GM18519 (cell line): Measurements from ENCODE around the gene CASP9.
"Not testable (repeated sequence)": the region's sequence is repeated elsewhere in the genome, so short reads cannot be mapped to it uniquely, and the experiment has no call there.

Source experiments
- ATAC-seq: cut with Tn5 transposase; IDR thresholded peaks from one replicate; pipeline ENCODE4 v1.9.1; 2021; ENCODE audit warnings: mild to moderate bottlenecking, moderate library complexity; ENCODE audit not compliant: unreplicated experiment, low FRiP score

The CASP9 gene

DNA sequence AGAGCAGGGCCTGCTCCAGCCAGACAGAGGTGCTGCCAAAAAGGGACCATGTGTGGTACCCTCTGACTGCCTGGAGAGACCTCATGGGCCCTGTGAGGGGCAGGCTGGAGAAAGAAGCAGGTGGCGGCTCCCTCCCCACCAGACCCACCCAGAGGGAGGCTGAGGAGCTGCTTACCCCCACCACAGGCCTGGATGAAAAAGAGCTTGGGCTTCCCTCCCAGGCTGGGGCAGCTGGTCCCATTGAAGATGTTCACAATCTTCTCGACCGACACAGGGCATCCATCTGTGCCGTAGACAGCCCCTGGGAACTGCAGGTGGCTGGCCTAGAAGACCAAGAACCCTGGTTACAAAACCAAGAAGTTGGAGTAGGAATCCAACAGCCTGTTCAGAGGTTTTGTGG lies 19.6 kb downstream of the CASP9 start:
- ATAC-seq, result no peak

DNA sequence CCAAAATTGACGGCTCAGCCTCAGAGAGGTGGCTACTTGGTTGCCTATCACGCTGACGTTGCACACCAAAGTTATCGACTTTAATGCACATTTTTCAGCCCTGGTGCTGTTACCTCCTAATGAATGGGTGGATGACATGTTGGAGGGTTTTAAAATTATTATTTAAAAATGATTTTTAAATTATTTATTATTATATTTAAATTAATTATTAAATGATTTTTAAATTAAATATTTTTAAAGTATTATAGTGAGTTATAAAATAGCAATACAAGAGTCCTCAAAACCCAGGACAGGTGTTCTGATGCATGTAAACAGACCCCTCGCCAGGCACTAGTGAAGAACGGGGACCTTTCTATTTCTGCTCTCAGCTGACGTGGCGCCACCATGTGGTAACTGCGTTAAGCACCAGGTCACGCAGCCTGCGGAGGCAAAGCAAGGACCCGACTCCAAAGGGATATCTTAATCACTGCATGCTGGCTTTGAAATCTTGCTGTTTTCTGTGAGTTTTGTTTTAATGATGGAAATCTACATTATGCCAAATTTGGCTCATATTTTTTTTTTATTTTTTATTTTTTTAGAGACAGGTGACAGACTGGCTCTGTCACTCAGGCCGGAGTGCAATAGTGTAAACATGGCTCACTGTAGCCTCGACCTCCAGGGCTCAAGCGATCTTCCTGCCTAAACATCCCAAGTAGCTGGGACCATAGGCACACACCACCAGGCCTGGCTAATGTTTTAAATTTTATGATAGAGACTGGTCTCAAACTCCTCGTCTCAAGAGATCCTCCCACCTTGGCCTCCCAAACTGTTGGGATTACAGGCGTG lies 22.6 kb downstream of the CASP9 start:
- no peak for ATAC-seq

DNA sequence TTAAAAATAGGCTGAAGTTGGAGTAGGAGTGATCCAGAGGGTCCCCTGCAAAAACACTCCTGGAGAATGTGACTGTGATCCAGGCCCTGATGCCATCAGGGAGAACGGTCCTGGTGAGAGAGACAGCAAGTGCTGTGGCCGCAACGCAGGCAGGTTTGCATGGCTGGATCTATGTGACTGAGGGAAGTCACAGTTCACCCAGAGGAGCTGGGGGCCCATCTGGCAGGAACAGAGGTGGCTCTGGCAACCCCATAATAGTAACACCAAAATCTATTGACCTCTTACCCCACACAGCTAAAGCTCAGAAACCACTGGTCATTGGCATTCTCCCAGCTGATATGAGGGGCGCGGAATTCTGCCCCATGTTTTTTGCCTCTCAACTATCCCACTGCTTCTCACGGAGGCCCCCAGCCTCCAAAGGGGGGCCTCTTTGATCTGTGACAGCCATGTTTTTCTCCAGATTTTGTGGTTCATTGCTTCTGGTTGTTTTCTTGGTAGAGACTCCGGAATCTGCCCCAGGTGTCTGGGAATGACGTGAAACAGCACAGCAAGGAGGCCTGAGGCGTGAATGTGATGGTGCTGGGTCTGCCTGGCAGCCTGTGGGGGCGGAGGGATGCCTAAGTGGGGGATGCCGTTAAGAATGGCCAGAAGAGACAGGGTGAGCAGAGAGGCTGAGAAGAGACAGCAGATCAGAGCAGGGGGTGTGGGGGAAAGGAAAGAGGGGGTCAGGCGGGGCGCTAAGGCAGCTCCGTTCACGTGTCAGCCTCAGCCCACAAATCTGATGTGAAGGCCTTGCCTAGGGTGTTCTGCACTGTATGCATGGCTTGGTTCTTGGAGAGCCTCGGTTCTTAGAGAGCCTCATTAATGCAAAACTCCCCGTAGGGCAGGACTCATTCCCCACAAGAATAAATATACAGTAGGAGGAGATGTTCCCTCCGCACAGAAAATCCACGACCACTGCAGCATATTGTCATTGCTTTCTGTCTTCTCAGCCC lies 23.5 kb downstream of the CASP9 start:
- ATAC-seq, result no peak

DNA sequence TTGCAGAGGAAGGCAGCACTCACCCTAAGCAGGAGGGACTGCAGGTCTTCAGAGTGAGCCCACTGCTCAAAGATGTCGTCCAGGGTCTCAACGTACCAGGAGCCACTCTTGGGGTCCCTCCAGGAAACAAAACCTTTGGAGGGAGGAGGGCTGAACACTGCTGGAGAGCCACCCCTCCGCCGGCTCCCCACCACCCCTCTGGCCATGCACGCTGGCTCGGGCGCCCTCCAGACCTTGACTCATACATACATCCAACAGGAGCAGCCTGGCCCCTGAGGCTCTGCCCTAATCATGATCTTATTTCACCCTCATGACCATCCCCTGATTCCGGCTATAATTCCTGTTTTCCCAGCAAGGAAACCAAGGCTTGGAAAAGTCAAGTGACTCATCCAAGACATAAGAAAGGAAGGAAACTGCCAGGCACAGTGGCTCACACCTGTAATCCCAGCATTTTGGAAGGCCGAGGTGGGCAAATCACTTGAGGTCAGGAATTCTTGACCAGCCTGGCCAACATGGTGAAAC lies 30.1 kb downstream of the CASP9 start:
- no peak for ATAC-seq

DNA sequence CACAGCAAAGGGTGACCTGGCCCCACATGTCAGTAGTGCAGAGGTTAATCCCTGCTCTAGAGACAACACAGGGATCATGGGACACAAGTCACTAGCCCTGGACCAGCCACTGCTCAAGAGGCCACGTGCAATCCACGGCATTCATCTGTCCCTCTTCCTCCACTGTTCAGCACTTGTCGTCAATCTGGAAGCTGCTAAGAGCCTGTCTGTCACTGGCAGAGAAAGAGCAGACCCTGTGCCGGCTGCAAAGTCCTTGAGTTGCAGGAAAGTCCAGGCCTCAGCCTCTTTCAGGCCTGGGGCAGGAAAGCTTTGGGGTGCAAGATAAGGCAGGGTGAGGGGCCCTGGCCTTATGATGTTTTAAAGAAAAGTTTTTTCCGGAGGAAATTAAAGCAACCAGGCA lies 31.4 kb downstream of the CASP9 start:
- no peak for ATAC-seq

DNA sequence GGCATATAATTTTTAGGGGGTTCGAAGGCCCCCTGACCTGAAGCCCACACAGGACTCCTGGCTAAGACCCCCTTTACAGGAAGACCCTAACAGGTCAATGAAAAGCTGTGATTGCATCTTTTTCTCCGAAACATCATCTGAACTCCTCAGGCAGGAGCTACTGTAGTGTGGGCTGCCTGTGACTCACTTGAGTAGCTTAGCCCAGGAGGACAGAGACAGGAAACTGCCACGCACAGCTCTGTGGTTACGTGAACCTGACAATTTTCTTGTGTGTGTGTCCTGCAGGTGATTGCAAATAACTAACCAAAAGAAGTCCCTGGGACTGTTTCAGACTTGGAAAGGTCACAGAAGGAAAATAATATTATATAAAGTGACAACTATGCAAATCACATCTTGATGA lies 33.0 kb downstream of the CASP9 start:
- ATAC-seq, result not testable (repeated sequence)

DNA sequence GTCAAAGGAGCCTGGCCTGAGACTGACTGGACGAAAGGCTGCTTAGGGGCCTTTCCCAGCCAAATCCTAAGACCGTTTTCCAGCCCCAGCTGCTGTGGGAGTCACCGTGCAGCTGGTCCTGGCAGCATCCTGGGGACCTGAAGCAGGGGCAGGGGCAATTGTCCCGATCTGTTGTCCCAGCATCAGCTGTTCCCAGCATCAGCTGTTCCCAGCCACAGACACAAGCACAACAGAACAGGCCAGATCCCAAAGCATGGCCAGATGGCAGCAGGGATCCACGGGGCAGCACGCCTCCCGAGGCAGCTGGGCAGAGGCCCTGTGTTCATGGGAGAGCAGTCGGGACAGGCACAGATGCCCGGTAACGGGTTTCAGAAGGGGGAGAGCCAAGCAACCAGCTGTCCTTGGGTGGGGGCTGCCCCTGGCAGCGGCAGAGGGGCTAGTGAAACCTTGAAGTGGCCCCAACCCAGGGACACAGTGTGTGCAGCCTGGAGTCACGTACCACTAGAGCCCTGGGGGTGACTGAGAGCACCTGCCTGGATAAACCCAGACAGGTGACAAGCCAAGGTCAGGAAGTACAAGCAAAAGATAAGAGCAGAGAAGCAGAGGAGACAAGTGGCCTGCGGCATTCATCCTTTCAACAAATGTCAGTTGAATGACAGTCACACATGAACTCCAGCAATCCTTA lies 34.8 kb downstream of the CASP9 start:
- ATAC-seq, result no peak

DNA sequence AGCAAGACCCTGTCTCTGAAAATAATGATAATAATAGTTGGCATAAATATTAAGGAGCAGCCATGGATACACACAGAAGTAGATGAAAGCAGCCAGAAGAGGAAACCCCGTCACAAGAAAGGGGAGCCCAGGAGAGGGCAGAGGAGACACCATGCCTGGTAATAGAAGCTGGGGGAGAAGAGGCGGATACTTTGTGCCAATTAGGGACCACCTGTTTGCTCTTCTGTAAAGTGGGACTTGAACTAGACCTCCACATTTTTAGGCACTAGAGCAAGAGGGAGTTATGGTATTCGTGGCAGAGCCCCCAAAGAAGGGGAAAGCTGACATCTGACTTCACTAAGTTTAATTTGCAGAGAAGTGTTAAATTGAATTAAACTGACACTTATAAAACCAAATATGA lies 35.6 kb downstream of the CASP9 start:
- ATAC-seq, result no peak

DNA sequence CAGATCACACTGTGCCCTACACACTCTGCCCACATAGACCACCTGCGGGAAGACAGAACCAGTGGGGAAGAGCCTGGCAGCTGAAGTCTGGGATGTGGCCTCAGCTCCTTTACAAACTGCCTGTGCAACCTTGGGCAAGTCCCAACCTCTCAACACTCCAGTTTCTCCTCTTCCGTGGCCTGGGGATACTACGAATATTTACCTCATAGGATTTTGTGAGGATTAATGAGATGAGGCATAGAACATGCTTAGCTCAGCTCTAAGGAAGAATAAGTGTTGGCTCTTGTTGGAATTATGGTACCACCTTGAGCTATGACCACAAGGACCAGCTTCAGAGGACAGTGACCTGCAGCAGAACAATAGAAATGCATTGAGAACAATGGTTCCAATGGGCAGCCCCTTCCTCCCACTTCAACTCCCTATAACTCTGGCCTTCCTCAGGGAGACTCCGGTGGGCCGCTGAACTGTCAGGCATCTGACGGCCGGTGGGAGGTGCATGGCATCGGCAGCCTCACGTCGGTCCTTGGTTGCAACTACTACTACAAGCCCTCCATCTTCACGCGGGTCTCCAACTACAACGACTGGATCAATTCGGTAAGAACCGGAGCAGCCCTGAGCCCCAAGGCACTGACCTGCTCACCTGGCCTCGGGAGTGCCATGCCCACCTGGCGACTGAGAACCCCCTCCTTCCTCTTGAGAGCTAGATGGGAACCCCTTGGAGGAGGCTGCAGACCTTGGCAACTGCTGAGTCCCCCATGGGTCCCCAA lies 37.0 kb downstream of the CASP9 start:
- not testable (repeated sequence) for ATAC-seq

DNA sequence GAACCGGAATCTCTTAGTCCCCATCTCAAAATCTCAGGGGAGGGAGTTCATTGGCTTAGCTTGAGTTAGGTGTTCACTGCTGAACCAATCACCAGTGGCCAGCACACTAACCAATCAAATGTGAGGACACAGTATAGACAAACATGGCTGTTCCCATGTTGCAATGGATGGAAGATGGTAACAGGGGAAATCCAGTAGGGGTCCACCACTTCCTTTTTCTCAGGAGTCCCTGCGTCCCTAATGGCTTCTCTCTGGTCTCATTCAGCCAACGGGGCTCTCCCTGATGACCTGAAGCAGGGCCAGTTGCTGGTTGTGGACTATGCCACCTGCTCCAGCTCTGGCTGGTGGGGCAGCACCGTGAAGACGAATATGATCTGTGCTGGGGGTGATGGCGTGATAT lies 38.4 kb downstream of the CASP9 start:
- ATAC-seq, result no peak

DNA sequence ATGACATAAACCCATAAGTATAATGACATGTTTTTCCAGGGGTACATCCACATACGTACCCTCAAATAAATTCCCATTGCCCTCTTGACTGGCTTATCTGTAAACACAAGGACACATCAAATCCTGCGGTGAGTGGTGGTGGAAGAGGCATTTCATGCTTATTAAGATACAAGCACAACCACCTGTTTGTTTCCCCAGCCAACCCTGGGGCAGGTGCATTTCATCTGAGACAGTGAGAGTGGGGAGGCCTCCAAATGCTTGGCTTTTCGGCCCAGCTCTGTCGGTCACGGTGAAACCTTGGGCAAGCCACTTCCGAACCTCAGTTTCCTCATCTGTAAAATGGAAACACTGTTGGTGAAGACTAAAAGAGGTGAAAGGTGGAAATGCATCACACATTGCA lies 39.6 kb downstream of the CASP9 start:
- ATAC-seq, result not testable (repeated sequence)

DNA sequence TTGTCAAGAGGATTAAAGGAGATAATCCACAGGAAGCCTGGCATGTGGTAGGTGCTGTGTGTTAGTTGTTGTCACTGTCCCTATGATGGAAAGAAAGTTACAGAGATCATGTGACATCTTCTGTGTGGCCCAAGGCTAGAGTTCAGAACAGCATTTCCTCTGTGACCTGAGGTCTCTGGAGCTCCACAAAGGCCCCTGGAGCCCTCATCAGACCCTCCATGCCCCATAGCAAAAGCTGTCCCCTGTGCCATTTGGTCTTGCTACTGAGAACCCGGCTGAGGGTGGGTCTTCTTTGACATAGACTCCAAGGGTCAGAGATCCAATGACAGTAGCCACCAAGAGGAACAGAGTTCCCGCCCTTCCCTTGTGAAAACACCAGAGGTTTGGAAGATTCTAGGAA lies 40.0 kb downstream of the CASP9 start:
- no peak for ATAC-seq

DNA sequence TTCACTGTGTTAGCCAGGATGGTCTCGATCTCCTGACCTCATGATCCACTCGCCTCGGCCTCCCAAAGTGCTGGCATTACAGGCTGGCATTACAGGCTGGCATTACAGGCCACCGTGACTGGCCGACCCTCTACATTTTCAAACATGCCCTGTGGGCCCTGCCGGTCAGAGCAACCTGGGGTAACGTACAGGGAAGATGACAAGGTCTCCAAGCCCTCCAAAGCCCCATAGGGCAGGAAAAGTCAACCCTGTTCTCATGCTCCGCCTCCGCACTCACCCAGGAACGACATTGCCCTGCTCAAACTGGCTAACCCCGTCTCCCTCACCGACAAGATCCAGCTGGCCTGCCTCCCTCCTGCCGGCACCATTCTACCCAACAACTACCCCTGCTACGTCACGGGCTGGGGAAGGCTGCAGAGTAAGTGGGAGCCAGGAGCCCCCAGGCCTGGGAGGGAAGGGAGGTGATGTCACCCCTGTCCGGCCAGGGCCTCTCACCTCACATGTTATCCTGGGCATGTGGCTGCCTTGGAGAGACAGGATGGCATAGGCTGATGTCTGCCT lies 41.0 kb downstream of the CASP9 start:
- not testable (repeated sequence) for ATAC-seq

DNA sequence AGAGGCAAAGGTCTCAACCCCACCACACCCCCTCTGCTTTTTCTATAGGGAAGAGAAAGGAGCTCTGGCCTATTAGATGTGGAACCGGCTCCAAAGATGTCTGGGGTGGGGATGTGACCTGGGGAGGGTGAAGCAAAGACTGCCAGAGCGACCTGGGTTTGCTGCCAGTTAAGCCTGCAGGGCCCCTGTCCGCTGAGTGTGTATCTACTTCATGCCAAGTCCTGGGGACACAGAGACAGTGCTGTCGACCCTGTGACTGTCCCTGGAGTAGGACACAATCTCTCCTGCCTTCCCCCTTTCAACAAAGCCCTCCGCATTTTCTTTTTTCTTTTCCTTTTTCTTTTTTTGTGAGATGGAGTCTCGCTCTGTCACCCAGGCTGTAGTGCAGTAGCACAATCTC lies 41.6 kb downstream of the CASP9 start:
- not testable (repeated sequence) for ATAC-seq

DNA sequence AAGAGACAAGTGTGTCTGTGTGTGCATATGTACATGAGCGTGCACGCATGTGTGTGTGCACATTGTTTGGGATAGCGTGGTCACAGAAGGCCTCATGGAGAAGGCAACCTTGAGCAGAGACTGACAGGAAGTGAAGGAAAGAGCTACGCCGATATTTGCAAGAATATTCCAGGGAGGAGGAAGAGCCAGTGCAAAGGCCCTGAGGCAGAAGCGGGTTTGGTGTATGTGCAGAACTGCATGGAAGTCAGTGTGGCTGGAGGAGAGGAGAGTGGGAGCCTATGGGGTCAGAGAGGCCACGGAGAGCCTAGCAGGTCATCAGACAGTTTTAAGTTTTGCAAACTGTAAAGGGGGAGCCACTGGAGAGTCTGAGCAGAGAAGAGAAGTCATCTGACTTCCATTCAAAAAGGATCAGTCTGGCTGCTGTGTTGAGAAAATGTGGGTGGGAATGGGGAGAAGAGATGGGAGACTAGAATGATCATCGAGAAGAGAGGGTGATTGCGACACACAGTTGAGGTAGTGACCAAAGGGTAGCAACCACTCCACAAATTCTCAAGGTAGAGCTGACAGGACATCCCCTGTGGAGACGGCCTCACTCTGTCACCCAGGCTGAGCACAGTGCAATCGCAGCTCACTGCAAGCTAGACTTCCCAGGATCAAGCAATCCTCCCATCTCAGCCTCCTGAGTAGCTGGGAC lies 44.2 kb downstream of the CASP9 start:
- ATAC-seq, result no peak

DNA sequence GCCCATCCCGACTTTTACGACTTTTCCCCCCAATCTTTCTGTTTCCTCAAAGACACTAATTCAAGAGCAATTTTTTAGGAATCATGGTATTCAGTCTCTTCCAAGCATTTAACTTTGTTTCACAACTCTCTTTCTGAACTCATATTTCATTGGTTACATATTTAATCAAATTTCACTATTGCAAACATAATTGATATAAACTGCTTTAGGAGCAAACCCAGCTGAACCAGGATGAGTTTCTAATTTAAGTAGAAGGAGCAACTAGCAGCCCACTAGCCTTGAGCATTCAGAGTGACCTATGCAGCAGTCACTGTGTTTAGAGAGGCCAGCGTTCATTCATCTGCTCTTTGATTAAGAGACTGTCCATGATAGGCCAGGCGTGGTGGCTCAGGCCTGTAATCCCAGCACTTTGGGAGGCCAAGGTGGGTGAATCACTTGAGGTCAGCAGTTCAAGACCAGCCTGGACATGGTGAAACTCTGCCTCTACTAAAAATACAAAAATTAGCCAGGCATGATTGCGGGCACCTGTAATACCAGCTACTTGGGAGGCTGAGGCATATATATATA lies 46.3 kb downstream of the CASP9 start:
- ATAC-seq, result no peak

DNA sequence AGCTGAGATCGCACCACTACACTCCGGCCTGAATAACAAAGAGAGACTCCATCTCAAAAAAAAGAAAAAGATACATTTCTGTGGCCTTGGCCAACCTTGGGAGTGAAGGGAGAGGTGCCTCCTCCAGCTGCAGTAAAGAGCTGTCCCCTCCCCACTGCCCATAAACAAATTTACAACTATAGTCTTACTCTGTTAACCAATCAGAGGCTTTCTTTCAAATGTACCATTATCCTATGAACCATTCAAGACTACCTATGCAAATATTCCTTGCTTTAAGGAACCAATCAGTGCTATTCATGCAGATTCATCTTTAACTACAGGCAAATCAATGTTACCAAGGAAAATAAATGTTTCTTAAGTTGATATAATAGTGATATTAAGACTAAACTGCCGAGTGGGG lies 47.1 kb downstream of the CASP9 start:
- no peak for ATAC-seq

DNA sequence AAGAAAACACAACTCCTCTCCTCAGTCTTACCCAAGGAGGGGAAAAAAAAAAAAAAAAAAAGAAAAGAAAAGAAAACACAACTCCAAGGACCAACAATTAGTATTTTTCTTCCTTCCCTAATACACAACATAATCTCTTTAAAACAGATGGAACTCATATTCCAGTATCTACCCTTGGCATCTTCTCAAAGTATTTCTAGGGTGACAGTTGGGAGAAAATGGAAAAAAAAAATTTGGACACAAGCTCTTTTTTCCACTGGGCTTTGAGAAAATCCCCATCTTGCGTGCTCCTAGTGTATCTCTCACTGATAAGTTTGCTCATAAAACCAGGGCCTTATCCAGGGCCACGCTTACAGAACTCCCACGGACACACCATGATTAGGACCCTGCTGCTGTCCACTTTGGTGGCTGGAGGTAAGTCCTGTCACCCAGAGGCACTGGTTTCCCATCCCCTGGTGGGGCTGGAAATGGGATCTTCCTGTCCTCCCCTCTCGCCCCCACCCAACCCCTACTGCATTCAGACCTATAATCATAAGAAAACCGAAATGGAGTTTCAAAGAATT lies 48.2 kb downstream of the CASP9 start, which contains the start of gene CELA2B:
Gene CELA2B (plus strand): TSS at position 353 of the 563 bp plus-strand sequence. CDS start 22 bp downstream, at position 375.
- ATAC-seq, result no peak
